Endothelial cell (in vitro differentiated cells): ENCODE measurements around the gene MS4A12. TPM values are rescaled to one million over a fixed set of nuclear protein-coding genes. Genes with fewer than 3 reads are reported as not detected.

ENCODE experiments used
- DNase-seq: peaks from one replicate; pipeline ENCODE4 v3.0.0; 2021; ENCODE audit warnings: low spot score
- H3K27ac Mint-ChIP-seq: one replicate; pipeline ENCODE4 v1.8.0; 2021; ENCODE audit warnings: mixed read lengths, inconsistent platforms; ENCODE audit not compliant: unreplicated experiment
- H3K27me3 Mint-ChIP-seq: one replicate; pipeline ENCODE4 v1.8.0; 2021; ENCODE audit warnings: mild to moderate bottlenecking, moderate library complexity, mixed read lengths, inconsistent platforms; ENCODE audit not compliant: unreplicated experiment
- H3K36me3 Mint-ChIP-seq: one replicate; pipeline ENCODE4 v1.8.0; 2021; ENCODE audit warnings: mild to moderate bottlenecking, low read depth, mixed read lengths, inconsistent platforms; ENCODE audit not compliant: unreplicated experiment
- H3K4me1 Mint-ChIP-seq: one replicate; pipeline ENCODE4 v1.8.0; 2021; ENCODE audit warnings: mild to moderate bottlenecking, mixed read lengths, inconsistent platforms; ENCODE audit not compliant: unreplicated experiment
- H3K4me3 Mint-ChIP-seq: one replicate; pipeline ENCODE4 v1.8.0; 2021; ENCODE audit warnings: mild to moderate bottlenecking, mixed read lengths, inconsistent platforms; ENCODE audit not compliant: unreplicated experiment
- H3K9me3 Mint-ChIP-seq: one replicate; pipeline ENCODE4 v1.8.0; 2021; ENCODE audit warnings: mixed read lengths, inconsistent platforms; ENCODE audit not compliant: unreplicated experiment
- total RNA-seq: library from RNA; stranded (reverse); fragmentation: NEBNext Ultra II Directional; extraction: Animal tissue kit (Norgen Biotek cat#: 25700); gene quantifications from one replicate; pipeline ENCODE4 v1.2.1, GENCODE V29; 2021; ENCODE audit not compliant: unreplicated experiment
- TF ChIP-seq, protein P1 (sequence below): fragments of 200-600 bp; sonication (generic); IDR thresholded peaks from one replicate; pipeline ENCODE4 v1.5.0; 2021; ENCODE audit warnings: antibody characterized with exemption; ENCODE audit not compliant: unreplicated experiment

The MS4A12 gene
- total RNA-seq, 1 donor from 2014 or later = not detected

- Mint-ChIP-seq H3K27ac (no peak within 1 kb of the TSS), H3K4me3 (no peak within 1 kb of the TSS), H3K36me3 (no peaks in the 10 kb centered on the region), H3K27me3 (peaks cover 1% of the 10 kb centered on the region), H3K9me3 (no peaks in the 10 kb centered on the region), H3K4me1 (no peaks in the 10 kb centered on the region)
- DNase-seq = no peak
- TF ChIP-seq, protein P1, sequence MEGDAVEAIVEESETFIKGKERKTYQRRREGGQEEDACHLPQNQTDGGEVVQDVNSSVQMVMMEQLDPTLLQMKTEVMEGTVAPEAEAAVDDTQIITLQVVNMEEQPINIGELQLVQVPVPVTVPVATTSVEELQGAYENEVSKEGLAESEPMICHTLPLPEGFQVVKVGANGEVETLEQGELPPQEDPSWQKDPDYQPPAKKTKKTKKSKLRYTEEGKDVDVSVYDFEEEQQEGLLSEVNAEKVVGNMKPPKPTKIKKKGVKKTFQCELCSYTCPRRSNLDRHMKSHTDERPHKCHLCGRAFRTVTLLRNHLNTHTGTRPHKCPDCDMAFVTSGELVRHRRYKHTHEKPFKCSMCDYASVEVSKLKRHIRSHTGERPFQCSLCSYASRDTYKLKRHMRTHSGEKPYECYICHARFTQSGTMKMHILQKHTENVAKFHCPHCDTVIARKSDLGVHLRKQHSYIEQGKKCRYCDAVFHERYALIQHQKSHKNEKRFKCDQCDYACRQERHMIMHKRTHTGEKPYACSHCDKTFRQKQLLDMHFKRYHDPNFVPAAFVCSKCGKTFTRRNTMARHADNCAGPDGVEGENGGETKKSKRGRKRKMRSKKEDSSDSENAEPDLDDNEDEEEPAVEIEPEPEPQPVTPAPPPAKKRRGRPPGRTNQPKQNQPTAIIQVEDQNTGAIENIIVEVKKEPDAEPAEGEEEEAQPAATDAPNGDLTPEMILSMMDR = no peak
Measured at GRCh38 chr11:60455531-60456042, 37.0 kb upstream of the MS4A12 start, which contains the start of gene MS4A1. Gene MS4A1 (plus strand): TSS chr11:60455847. CDS start chr11:60462375, 6,528 bp downstream.

- TF ChIP-seq, protein P1 = no peak
- H3K9me3 Mint-ChIP-seq = no peaks in the 10 kb centered on the region
- H3K36me3 Mint-ChIP-seq = no peaks in the 10 kb centered on the region
- no peak for DNase-seq
- no peak overlapping the region for H3K4me3 Mint-ChIP-seq
- H3K4me1 Mint-ChIP-seq = no peaks in the 10 kb centered on the region
- H3K27ac Mint-ChIP-seq = no peak overlapping the region
- peaks cover 1% of the 10 kb centered on the region for H3K27me3 Mint-ChIP-seq
Measured at GRCh38 chr11:60457576-60457975, 35.0 kb upstream of the MS4A12 start.

- Mint-ChIP-seq H3K27ac (no peak overlapping the region), H3K4me3 (no peak overlapping the region), H3K4me1 (no peaks in the 10 kb centered on the region), H3K36me3 (no peaks in the 10 kb centered on the region), H3K9me3 (no peaks in the 10 kb centered on the region), H3K27me3 (peaks cover 2% of the 10 kb centered on the region)
- no peak for DNase-seq
- TF ChIP-seq, protein P1 = no peak
Measured at GRCh38 chr11:60459345-60459744, 33.2 kb upstream of the MS4A12 start.

DNA sequence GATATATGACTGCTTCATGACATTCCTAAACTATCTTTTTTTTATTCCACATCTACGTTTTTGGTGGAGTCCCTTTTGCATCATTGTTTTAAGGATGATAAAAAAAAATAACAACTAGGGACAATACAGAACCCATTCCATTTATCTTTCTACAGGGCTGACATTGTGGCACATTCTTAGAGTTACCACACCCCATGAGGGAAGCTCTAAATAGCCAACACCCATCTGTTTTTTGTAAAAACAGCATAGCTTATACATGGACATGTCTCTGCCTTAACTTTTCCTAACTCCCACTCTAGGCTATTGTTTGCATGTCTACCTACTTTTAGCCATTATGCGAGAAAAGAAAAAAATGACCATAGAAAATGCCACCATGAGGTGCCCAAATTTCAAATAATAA is 23.7 kb upstream of the MS4A12 start:
- Mint-ChIP-seq H3K9me3 (no peaks in the 10 kb centered on the region), H3K4me3 (no peak overlapping the region), H3K4me1 (peaks cover 2% of the 10 kb centered on the region), H3K36me3 (no peaks in the 10 kb centered on the region), H3K27me3 (no peaks in the 10 kb centered on the region), H3K27ac (no peak overlapping the region)
- DNase-seq = no peak
- TF ChIP-seq, protein P1 = no peak

DNA sequence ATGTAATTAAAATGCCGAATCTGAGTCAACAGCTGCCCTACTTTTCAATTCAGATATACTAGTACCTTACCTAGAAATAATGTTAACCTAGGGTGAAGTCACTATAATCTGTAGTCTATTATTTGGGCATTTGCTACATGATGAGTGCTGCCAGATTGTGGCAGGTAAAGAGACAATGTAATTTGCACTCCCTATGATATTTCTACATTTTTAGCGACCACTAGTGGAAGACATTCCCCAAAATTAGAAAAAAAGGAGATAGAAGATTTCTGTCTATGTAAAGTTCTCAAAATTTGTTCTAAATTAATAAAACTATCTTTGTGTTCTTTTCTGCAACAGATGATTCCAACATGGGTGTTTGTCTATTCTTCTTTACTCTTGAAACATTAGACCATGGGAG is 22.9 kb upstream of the MS4A12 start:
- no peaks in the 10 kb centered on the region for H3K9me3 Mint-ChIP-seq
- no peaks in the 10 kb centered on the region for H3K36me3 Mint-ChIP-seq
- no peak for DNase-seq
- H3K4me1 Mint-ChIP-seq = peaks cover 2% of the 10 kb centered on the region
- H3K27me3 Mint-ChIP-seq = no peaks in the 10 kb centered on the region
- TF ChIP-seq, protein P1 = no peak
- H3K4me3 Mint-ChIP-seq = no peak overlapping the region
- no peak overlapping the region for H3K27ac Mint-ChIP-seq
